Fibroblast of lung (primary cell): ENCODE measurements around the gene DGCR8. TPM values are rescaled to one million over a fixed set of nuclear protein-coding genes. Genes with fewer than 3 reads are reported as not detected.

Experiments
- DNase-seq, 2 donors: peaks; one replicate each; pipeline versions ENCODE4 v3.0.0 to v3.0.0-alpha.2; 2010; ENCODE audit warnings: low read depth in 2 of 2
- H2AFZ ChIP-seq: 2 replicates; pipeline ENCODE4 v1.5.1; 2012; ENCODE audit warnings: low read length, control low read depth, inconsistent platforms
- H3K27ac ChIP-seq: 2 replicates; pipeline ENCODE4 v1.5.1; 2011; ENCODE audit warnings: low read length, control low read depth; ENCODE audit not compliant: insufficient read depth
- H3K27me3 ChIP-seq: 2 replicates; pipeline ENCODE4 v1.5.1; 2011; ENCODE audit warnings: mild to moderate bottlenecking, low read length; ENCODE audit not compliant: control insufficient read depth, insufficient read depth
- H3K36me3 ChIP-seq: 2 replicates; pipeline ENCODE4 v1.5.1; 2011; ENCODE audit warnings: low read length; ENCODE audit not compliant: control insufficient read depth, insufficient read depth
- H3K4me1 ChIP-seq: 2 replicates; pipeline ENCODE4 v1.5.1; 2011; ENCODE audit warnings: low read length; ENCODE audit not compliant: control insufficient read depth, insufficient read depth; ENCODE audit errors: extremely low read depth
- H3K4me2 ChIP-seq: 2 replicates; pipeline ENCODE4 v1.5.1; 2011; ENCODE audit warnings: low read length, control low read depth; ENCODE audit not compliant: insufficient read depth; ENCODE audit errors: extremely low read depth
- H3K4me3 ChIP-seq, 4 experiments: fragments of 200-600 bp in 1 of 4; sonication (generic) in 1 of 4; replicated peaks in 1 of 4; 2 replicates each; pipeline ENCODE4 v1.5.1; 2011 to 2016; ENCODE audit warnings: low read length in 4 of 4, low read depth in 3 of 4, mild to moderate bottlenecking in 3 of 4, control low read depth in 2 of 4, inconsistent platforms in 1 of 4, mixed read lengths in 1 of 4; ENCODE audit not compliant: insufficient read depth in 1 of 4; ENCODE audit errors: control extremely low read depth in 1 of 4
- H3K79me2 ChIP-seq: 2 replicates; pipeline ENCODE4 v1.5.1; 2012; ENCODE audit warnings: mild to moderate bottlenecking, low read length, inconsistent platforms; ENCODE audit not compliant: control insufficient read depth, insufficient read depth
- H3K9ac ChIP-seq: 2 replicates; pipeline ENCODE4 v1.5.1; 2011; ENCODE audit warnings: mild to moderate bottlenecking, low read length, control low read depth; ENCODE audit not compliant: insufficient read depth
- H3K9me3 ChIP-seq: 2 replicates; pipeline ENCODE4 v1.5.1; 2012; ENCODE audit warnings: low read depth, low read length; ENCODE audit not compliant: control insufficient read depth, insufficient read depth
- H4K20me1 ChIP-seq: 2 replicates; pipeline ENCODE4 v1.5.1; 2011; ENCODE audit warnings: low read length; ENCODE audit not compliant: control insufficient read depth, insufficient read depth; ENCODE audit errors: extremely low read depth
- EZH2 ChIP-seq: IDR thresholded peaks from 2 replicates; pipeline ENCODE4 v1.5.1; 2012; ENCODE audit warnings: low read length, control low read depth, mild to moderate bottlenecking; ENCODE audit errors: missing control alignments
- polyA plus RNA-seq, 2 donors: library from polyadenylated mRNA; depleted of rRNA in 1 of 2; stranded (reverse) in 1 of 2; unstranded in 1 of 2; fragments of >200 nt; gene quantifications; 2 replicates each; pipeline ENCODE4 v1.2.1, GENCODE V29; 2011 to 2012; ENCODE audit warnings: missing spikeins in 1 of 2
- total RNA-seq: library from RNA; depleted of rRNA; stranded (reverse); fragments of >200 nt; gene quantifications from 2 replicates; pipeline ENCODE4 v1.2.1, GENCODE V29; 2014
- TF ChIP-seq, protein P1 (sequence below), 2 donors: IDR thresholded peaks in 1 of 2; conservative IDR thresholded peaks in 1 of 2; 1 replicate in 1 of 2; 2 replicates in 1 of 2; pipeline ENCODE4 v1.5.1; 2011 to 2012; ENCODE audit warnings: low read length in 2 of 2, control low read depth in 1 of 2, inconsistent platforms in 1 of 2, low read depth in 1 of 2, mild to moderate bottlenecking in 1 of 2

DGCR8 gene
- total and polyA plus RNA-seq, 2 donors (not counting 1 experiment from before 2014, with no cell fraction given) = 18.8 to 21.3 TPM

DNA sequence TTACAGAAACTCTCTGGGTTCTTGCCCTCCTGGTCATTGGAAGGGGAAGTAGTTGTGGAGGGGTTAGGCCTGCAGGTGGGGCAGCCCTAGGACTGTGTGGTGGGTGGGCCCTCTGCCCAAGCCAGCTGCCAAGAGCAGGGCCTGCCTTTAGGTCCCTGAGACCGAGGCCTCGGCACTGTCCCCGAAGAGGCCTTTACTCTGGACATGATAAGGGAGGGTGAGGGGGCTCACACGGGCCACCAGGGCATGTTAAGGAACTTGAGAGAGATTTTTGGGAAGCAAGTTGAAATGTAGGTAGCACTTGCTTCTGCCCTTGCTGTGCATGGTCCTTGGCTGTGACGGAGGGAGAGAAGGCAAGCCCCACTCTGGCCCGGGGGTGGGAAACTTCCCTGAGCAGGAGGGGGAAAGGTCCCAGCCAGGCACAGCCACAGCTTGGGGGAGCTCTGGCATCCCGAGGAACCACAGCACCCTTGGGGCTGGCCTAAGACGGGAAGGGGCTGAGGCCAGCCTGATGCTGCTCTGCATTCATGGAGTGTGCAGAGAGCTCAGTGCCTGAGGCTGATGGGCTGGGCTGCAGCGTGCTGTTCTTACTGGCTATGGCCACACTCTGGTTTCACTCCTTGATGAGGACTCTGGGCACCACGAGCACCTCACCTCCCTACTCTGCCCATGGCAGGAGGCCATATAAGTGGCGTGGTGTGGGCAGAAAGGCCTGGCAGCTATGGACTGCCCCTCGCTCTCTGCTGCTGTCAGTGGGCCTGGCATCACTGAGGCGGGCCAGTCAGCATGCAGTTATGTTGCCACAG lies 28.1 kb downstream of the DGCR8 start:
- H3K79me2 ChIP-seq = peaks cover 19% of the 10 kb centered on the region
- DNase-seq = no peak
- no peak overlapping the region for H2AFZ ChIP-seq
- H3K4me1 ChIP-seq = no peaks in the 10 kb centered on the region
- no peaks in the 10 kb centered on the region for H3K9me3 ChIP-seq
- H4K20me1 ChIP-seq = no peaks in the 10 kb centered on the region
- H3K27me3 ChIP-seq = no peaks in the 10 kb centered on the region
- peaks cover 51% of the 10 kb centered on the region for H3K36me3 ChIP-seq
- no peak overlapping the region for H3K27ac ChIP-seq
- no peak overlapping the region for H3K4me3 ChIP-seq
- no peak overlapping the region for H3K9ac ChIP-seq
- TF ChIP-seq, protein P1, sequence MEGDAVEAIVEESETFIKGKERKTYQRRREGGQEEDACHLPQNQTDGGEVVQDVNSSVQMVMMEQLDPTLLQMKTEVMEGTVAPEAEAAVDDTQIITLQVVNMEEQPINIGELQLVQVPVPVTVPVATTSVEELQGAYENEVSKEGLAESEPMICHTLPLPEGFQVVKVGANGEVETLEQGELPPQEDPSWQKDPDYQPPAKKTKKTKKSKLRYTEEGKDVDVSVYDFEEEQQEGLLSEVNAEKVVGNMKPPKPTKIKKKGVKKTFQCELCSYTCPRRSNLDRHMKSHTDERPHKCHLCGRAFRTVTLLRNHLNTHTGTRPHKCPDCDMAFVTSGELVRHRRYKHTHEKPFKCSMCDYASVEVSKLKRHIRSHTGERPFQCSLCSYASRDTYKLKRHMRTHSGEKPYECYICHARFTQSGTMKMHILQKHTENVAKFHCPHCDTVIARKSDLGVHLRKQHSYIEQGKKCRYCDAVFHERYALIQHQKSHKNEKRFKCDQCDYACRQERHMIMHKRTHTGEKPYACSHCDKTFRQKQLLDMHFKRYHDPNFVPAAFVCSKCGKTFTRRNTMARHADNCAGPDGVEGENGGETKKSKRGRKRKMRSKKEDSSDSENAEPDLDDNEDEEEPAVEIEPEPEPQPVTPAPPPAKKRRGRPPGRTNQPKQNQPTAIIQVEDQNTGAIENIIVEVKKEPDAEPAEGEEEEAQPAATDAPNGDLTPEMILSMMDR (conservative IDR thresholded peaks at IDR 0.05 in 1 of 2, IDR thresholded peaks at IDR 0.05 in 1 of 2; ENCODE audit: low read depth in 1 of 2, low read length in 2 of 2) = no peak
- TF ChIP-seq EZH2 = no peak
- no peak overlapping the region for H3K4me2 ChIP-seq

DNA sequence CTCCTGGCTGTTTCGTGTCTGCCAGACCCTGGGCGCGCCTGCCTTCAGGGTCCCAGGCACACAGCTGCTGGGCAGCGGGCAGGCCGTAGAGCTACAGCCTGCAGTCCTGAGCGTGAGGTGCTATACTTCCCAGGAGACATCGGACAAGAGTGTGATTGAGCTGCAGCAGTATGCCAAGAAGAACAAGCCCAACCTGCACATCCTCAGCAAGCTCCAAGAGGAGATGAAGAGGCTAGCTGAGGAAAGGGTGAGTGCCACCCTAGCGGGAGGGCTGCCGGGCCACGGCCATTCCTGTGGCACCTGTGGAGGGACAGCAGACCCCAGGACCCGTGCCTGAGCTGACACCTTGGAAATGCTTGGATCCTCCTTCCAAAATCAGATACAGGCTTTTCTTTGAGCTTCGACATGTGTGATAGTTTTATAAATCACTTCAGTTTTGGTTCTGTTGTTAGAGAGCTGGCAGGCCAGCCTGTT lies 28.8 kb downstream of the DGCR8 start:
- Histone ChIP-seq H3K4me2 (no peak overlapping the region), H3K9me3 (no peaks in the 10 kb centered on the region), H3K79me2 (peaks cover 13% of the 10 kb centered on the region), H2AFZ (no peak overlapping the region), H3K4me1 (no peaks in the 10 kb centered on the region), H3K9ac (no peak overlapping the region), H3K36me3 (peaks cover 55% of the 10 kb centered on the region), H3K27ac (no peak overlapping the region), H4K20me1 (no peaks in the 10 kb centered on the region), H3K4me3 (no peak overlapping the region), H3K27me3 (no peaks in the 10 kb centered on the region)
- TF ChIP-seq, protein P1 (conservative IDR thresholded peaks at IDR 0.05 in 1 of 2, IDR thresholded peaks at IDR 0.05 in 1 of 2; ENCODE audit: low read depth in 1 of 2, low read length in 2 of 2) = no peak
- no peak for TF ChIP-seq EZH2
- no peak for DNase-seq

DNA sequence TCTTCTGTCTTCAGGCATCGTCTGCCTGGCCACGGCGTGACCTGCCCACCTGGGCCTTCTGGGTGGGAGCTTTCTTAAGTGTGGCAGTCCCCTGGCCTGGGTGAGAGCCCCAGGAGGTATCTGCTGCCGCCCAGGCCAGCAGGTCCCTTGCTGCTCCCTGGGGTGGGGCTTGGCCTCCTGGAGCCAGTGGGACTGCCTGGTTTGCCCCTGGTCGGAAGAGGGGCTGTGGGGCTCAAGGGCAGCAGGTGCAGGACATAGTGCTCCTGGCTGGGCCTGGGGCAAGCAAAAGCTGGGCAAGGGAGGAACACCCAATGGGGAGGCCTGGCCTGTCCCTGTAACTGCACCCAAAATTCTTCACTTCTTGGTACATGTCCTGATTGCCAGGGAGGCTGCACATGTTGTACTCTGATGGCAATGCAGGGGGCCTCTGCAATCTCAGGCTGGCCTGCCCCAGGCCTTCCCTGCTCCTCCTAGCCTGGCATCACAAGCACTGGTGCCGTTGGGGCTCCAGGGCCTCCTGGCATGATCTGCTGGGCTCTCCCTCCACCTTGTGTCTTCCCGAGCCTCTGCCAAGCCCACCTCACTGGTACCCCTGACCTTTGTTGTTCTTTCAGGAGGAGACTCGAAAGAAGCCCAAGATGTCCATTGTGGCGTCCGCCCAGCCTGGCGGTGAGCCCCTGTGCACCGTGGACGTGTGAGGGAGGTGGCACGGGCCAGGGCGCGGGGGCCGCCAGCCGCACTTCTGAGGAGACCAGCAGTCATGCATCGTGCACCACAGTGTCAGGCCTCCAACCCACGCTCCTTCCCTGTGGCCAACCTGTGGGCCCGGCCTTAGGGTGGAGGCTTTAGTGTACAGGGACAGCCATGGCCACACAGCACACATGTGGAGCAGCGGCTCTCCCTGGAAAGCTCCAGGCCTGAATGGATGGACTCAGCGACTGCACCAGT lies 29.6 kb downstream of the DGCR8 start:
- no peak for TF ChIP-seq EZH2
- TF ChIP-seq, protein P1 (conservative IDR thresholded peaks at IDR 0.05 in 1 of 2, IDR thresholded peaks at IDR 0.05 in 1 of 2; ENCODE audit: low read depth in 1 of 2, low read length in 2 of 2) = no peak
- H3K4me1 ChIP-seq = no peaks in the 10 kb centered on the region
- H2AFZ ChIP-seq = no peak overlapping the region
- no peak for DNase-seq
- no peak overlapping the region for H3K27ac ChIP-seq
- no peak overlapping the region for H3K4me3 ChIP-seq
- no peak overlapping the region for H3K9ac ChIP-seq
- no peak overlapping the region for H3K4me2 ChIP-seq
- H3K36me3 ChIP-seq = peaks cover 58% of the 10 kb centered on the region
- H4K20me1 ChIP-seq = no peaks in the 10 kb centered on the region
- H3K79me2 ChIP-seq = peaks cover 10% of the 10 kb centered on the region
- H3K27me3 ChIP-seq = no peaks in the 10 kb centered on the region
- no peaks in the 10 kb centered on the region for H3K9me3 ChIP-seq
